NCI-H1105 (cell line): ENCODE data around the gene LRRC8B.
"Not testable (repeated sequence)": the region's sequence is repeated elsewhere in the genome, so short reads cannot be mapped to it uniquely, and the experiment has no call there.

Experiments
- DNase-seq: peaks from one replicate; lab custom pipeline; 2025; lab: John Stamatoyannopoulos, UW

LRRC8B gene

DNA sequence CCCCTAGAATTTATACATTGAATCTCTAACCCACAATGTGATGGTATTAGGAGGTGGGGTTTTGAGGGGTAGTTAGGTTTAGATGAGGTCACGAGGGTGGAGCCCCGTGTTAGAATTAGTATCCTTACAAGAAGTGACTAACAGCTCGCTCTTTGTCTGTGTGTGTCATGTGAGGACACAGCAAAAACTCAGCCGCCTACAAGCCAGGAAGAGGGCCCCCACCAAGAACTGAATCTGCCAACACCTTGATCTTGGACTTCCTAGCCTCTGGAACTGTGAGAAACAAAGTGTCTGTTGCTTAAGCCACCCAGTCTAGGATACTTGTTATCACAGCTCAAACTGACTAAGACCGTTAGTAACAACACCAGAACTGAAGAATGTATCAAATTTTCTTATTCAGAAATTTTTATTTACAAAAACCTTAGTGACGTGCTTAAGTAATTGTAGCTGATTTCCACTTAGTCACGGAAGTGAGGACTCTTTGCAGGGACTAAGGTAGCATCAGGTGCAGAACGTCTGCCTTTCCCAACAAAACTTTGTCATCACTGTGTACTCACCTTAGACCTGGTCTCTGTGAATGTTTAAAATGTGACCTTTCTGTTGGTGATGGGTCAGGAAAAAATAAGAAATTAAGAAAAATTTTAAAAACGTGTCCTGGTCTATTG, 83.8 kb downstream of the LRRC8B start:
- DNase-seq: no peak

GRCh38 chr1:89608984-89609725, 84.5 kb downstream of the LRRC8B start:
- DNase-seq: no peak

GRCh38 chr1:89609781-89610456, 85.3 kb downstream of the LRRC8B start:
- no peak for DNase-seq

GRCh38 chr1:89610457-89611011, 85.9 kb downstream of the LRRC8B start:
- DNase-seq: no peak

DNA sequence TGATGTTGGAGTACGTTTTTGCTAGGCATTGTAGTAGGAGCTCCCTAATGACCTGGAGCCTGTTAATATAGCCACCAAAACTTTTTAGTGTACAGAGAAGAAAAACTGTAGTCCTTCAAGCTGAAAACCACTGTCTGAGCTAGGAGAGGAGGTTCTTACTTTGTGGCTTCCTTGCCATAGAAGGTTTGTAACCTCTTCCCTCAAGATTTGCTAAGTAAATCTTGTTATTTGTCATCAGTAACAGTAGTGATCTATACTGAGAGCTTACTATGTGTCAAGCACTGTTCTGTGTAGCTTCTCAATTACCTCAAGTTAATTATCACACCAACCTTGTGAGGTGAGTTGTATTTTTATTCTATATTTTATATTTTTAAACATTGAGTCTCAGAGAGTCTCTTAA, 87.1 kb downstream of the LRRC8B start:
- DNase-seq: no peak

GRCh38 chr1:89613928-89614327, 89.3 kb downstream of the LRRC8B start:
- no peak for DNase-seq

DNA sequence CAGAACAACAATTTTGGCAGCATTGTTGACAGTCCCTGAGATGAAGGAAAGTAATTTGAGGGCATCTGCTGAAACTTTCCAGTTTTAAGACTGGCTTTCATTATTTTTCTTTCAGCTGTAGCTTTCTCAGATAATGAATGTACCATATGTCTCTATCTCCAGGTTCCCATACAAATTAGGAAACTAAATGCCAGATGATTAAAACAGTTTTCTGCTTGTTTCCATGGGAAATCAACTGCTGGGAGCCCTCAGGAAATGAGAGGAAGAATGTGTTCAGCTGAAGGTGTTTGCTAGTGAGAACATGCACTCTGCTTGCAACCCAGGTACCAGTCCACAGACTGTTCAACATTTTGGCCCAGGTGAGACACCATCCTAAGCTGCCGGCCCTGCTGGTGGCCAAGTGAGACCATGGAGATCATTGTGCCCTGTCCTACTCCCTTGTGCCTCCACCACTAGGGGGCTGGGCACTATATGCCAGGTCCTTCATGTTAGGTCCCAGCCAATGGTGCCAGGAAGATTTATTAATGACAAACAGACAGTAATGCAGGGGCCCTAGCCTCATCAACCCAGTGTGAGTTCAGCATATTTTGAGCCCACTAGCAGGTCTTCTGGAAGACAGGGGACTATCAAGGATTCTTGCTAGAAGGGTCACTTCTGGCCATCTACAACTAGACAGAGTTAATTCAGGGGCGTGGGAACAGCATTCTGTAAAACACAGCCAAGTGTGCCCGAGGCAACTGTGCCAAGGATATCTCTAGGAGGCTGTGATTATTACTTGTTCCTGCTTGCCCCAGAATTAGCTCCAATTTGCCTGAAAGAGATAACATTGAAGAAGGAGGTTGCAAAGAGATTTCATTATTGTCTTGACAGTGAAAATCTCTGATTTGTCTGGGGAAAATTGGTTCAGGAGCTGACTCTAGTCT, 91.3 kb downstream of the LRRC8B start:
- DNase-seq: peak; percentile 2

GRCh38 chr1:89616844-89617627, 92.4 kb downstream of the LRRC8B start:
- no peak for DNase-seq

DNA sequence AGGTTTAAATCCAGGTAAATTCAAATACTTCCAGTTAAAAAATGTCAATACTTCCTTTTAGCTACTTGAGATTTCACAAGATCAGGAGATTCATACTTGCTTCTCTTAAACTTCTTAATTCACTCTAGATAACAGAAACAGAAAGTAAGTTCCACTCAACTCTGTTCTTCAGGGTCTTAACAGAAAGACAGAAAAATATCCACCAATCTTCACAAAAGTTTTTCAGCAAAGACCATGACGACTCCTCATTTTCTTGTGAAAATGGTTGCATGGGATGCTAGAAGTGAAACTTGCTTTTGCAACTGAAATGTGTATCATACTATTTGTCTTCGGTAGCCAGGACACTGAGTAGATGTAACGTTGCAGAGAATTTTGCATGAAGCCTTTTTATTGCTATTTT, 96.0 kb downstream of the LRRC8B start:
- no peak for DNase-seq

- no peak for DNase-seq
Measured at GRCh38 chr1:89622895-89623294, 98.3 kb downstream of the LRRC8B start.

DNA sequence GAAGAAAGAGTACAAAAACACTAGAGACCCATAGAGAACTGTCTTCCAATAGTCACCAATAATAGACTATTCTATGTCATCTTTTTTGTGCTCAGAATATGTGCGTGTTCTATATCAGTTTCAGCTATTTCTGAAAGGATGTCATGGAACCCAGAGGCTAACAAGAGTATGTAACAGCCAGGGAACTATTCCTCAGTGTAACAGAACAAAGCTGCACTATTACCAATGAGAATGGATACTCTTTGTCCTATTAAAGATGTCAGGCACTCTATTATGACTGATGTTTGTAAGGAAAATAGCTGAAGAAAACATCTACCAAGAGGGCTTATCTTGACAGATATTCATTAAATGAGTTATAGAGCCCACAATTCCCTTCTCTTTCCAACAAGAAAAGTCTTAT, 99.7 kb downstream of the LRRC8B start:
- no peak for DNase-seq

- DNase-seq: no peak
Measured at GRCh38 chr1:89624715-89625323, 100.2 kb downstream of the LRRC8B start.

DNA sequence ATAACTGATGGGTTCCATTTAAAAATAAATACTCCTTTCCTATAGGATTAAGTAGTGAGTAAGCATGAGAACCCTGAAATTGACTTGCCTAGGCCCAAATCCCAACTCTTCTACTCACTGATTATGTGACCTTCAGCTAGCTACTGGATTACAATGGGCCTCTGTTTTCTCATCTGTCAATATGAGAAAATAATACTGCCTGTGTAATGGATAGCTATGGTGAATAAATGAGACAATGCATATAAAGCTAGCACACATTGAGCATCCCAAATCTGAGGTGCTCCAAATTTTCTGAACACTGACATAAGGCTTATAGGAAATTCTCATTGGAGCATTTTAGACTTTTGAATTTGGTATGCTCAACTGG, 103.0 kb downstream of the LRRC8B start:
- DNase-seq: no peak

GRCh38 chr1:89629146-89629545, 104.5 kb downstream of the LRRC8B start:
- no peak for DNase-seq

- DNase-seq: not testable (repeated sequence)
Measured at GRCh38 chr1:89629600-89629999, 105.0 kb downstream of the LRRC8B start.

- no peak for DNase-seq
Measured at GRCh38 chr1:89630048-89630447, 105.4 kb downstream of the LRRC8B start.

DNA sequence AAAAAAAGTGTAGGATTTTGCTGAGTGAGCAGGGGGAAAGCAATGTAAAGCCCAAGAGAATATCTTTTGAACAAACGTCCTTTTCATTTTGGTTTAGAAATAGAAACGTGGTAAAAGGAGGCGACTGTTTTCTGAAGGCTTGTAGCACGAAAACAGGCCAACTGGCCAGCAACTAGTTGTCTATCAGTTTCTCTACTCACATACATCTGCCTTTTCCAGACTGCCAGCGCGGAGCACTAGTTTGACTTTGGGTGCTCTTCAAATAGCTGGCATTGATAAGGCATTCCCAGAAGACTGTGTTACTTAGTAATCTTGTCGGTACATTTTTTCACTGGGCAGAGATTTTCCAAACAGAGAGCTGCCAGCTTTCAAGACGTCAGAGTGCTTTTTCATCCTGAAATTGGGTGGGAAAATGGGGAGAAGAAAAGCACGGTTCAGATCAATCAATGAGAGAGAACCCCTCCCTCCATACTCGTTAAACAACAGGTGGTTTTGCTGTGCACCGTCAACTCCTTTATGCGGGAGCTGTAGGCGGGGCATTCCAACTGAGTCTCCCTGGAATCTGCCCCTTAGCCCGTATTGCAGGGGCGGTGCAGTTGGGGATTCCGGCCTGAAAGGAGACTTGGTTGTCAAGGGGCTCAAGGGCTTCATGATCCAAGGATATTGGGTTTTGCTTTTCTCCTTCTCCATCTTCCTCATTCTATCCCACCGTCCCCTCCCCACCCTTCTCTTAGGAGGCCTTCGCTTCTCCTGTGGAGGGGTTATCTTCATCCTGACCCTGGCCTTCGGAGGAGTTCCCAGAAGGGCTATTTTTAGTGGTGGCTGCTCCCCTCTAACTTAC, 107.4 kb downstream of the LRRC8B start:
- DNase-seq: peak; percentile 49

- peak; percentile 83 for DNase-seq
Measured at GRCh38 chr1:89632657-89633247, 108.1 kb downstream of the LRRC8B start, which contains the start of gene LRRC8C. LRRC8C (plus strand) TSS chr1:89633120; CDS start chr1:89686474, 53,354 bp downstream.

- peak; percentile 69 for DNase-seq
Measured at GRCh38 chr1:89633248-89633799, 108.7 kb downstream of the LRRC8B start.
